SU-DHL-6 (cell line): Measurements from ENCODE around the gene CSNK1G2.

Experiments
- H2AFZ ChIP-seq: fragments of 200-600 bp; sonication (generic); 2 replicates; pipeline ENCODE4 v1.6.1; 2014; ENCODE audit warnings: low read depth, mild to moderate bottlenecking, moderate library complexity, mixed read lengths, antibody characterized with exemption, low read length; ENCODE audit not compliant: severe bottlenecking
- H3F3A ChIP-seq: fragments of 200-600 bp; shearing (Covaris generic); 2 replicates; pipeline ENCODE4 v1.6.0; 2016; ENCODE audit warnings: antibody characterized with exemption, mild to moderate bottlenecking; ENCODE audit not compliant: insufficient read depth
- H3K27ac ChIP-seq: fragments of 200-600 bp; sonication (generic); 2 replicates; pipeline ENCODE4 v1.5.1; 2016; ENCODE audit warnings: low read depth, mild to moderate bottlenecking, low read length, moderate library complexity, mixed read lengths
- H3K27me3 ChIP-seq: fragments of 200-600 bp; sonication (generic), shearing (Covaris generic); 2 replicates; pipeline ENCODE4 v1.6.0; 2014; ENCODE audit warnings: mild to moderate bottlenecking, low read length
- H3K36me3 ChIP-seq: fragments of 200-600 bp; sonication (generic); 2 replicates; pipeline ENCODE4 v1.6.1; 2014; ENCODE audit warnings: mild to moderate bottlenecking, low read length, mixed read lengths
- H3K4me2 ChIP-seq: fragments of 300-600, 200-600 bp; shearing (Covaris generic), sonication (generic); 2 replicates; pipeline ENCODE4 v1.6.0; 2014; ENCODE audit warnings: low read length, low read depth, mild to moderate bottlenecking; ENCODE audit not compliant: poor library complexity, severe bottlenecking
- H3K4me3 ChIP-seq: fragments of 200-600 bp; sonication (generic); 2 replicates; pipeline ENCODE4 v1.5.1; 2014; ENCODE audit warnings: antibody characterized with exemption, low read length, mild to moderate bottlenecking, mixed read lengths; ENCODE audit not compliant: insufficient read depth, poor library complexity, severe bottlenecking
- H3K79me2 ChIP-seq: fragments of 200-600 bp; sonication (generic); 2 replicates; pipeline ENCODE4 v1.6.1; 2014; ENCODE audit warnings: mild to moderate bottlenecking, low read length, moderate library complexity; ENCODE audit not compliant: insufficient read depth
- H3K9ac ChIP-seq: fragments of 200-600 bp; sonication (generic); 2 replicates; pipeline ENCODE4 v1.7.0; 2014; ENCODE audit warnings: mild to moderate bottlenecking, low read length
- H3K9me2 ChIP-seq: fragments of 200-600 bp; sonication (generic); replicated peaks from 2 replicates; pipeline ENCODE4 v1.6.1; 2014; ENCODE audit warnings: low read length; ENCODE audit not compliant: insufficient read depth
- H3K9me3 ChIP-seq: fragments of 200-600 bp; sonication (generic); 2 replicates; pipeline ENCODE4 v1.6.1; 2014; ENCODE audit warnings: low read length, mixed read lengths; ENCODE audit not compliant: insufficient read depth
- H4K20me1 ChIP-seq: fragments of 200-600 bp; sonication (generic); 2 replicates; pipeline ENCODE4 v1.6.1; 2014; ENCODE audit warnings: low read depth, mild to moderate bottlenecking, antibody characterized with exemption, low read length, moderate library complexity, mixed read lengths
- CTCF ChIP-seq: fragments of 200-600 bp; sonication (generic); IDR thresholded peaks from one replicate; pipeline ENCODE4 v1.5.1; 2017; ENCODE audit warnings: antibody characterized with exemption, mild to moderate bottlenecking, low read length, moderate library complexity; ENCODE audit not compliant: insufficient read depth, poor library complexity, severe bottlenecking
- EZH2phosphoT487 ChIP-seq: fragments of 200-600 bp; sonication (generic), shearing (Covaris generic); conservative IDR thresholded peaks from 2 replicates; pipeline ENCODE4 v1.6.1; 2018; ENCODE audit warnings: mild to moderate bottlenecking, antibody characterized with exemption, low read length, moderate library complexity, mixed read lengths

CSNK1G2 gene

GRCh38 chr19:1955171-1956121, 14.5 kb downstream of the CSNK1G2 start:
- Histone ChIP-seq H4K20me1 (no peaks in the 10 kb centered on the region), H3K4me2 (no peak overlapping the region), H3K9ac (no peak overlapping the region)

GRCh38 chr19:1956122-1956494, 15.1 kb downstream of the CSNK1G2 start:
- no peaks in the 10 kb centered on the region for H3K27me3 ChIP-seq
- H3F3A ChIP-seq = no peaks in the 10 kb centered on the region
- H3K9me2 ChIP-seq = no peaks in the 10 kb centered on the region
- H2AFZ ChIP-seq = no peak overlapping the region
- H3K4me2 ChIP-seq = no peak overlapping the region
- H3K36me3 ChIP-seq = no peaks in the 10 kb centered on the region
- H3K79me2 ChIP-seq = peaks cover 29% of the 10 kb centered on the region; the same call in 1 of the 2 replicates
- H3K27ac ChIP-seq = no peak overlapping the region
- no peak overlapping the region for H3K4me3 ChIP-seq
- H4K20me1 ChIP-seq = no peaks in the 10 kb centered on the region
- H3K9ac ChIP-seq = no peak overlapping the region
- H3K9me3 ChIP-seq = no peaks in the 10 kb centered on the region
- TF ChIP-seq CTCF = no peak
- no peak for TF ChIP-seq EZH2phosphoT487

More at GRCh38 chr19:1955171-1956121, 14.5 kb downstream of the CSNK1G2 start:
- Histone ChIP-seq H3K27ac (no peak overlapping the region), H3K4me3 (no peak overlapping the region), H3K27me3 (no peaks in the 10 kb centered on the region), H3K9me3 (no peaks in the 10 kb centered on the region), H3F3A (no peaks in the 10 kb centered on the region), H3K9me2 (no peaks in the 10 kb centered on the region), H3K79me2 (peaks cover 33% of the 10 kb centered on the region), H3K36me3 (no peaks in the 10 kb centered on the region), H2AFZ (no peak overlapping the region)
- TF ChIP-seq EZH2phosphoT487 (no peak), CTCF (no peak)

GRCh38 chr19:1956868-1957492, 16.0 kb downstream of the CSNK1G2 start:
- Histone ChIP-seq H3K4me3 (no peak overlapping the region), H3F3A (no peaks in the 10 kb centered on the region), H3K4me2 (no peak overlapping the region), H2AFZ (no peak overlapping the region), H3K27me3 (no peaks in the 10 kb centered on the region), H3K9ac (no peak overlapping the region), H3K9me3 (no peaks in the 10 kb centered on the region), H3K79me2 (peaks cover 30% of the 10 kb centered on the region; the same call in 1 of the 2 replicates), H3K27ac (no peak overlapping the region), H3K36me3 (no peaks in the 10 kb centered on the region), H4K20me1 (no peaks in the 10 kb centered on the region), H3K9me2 (no peaks in the 10 kb centered on the region)
- TF ChIP-seq CTCF = no peak
- no peak for TF ChIP-seq EZH2phosphoT487
